HAP-1 (cell line): ENCODE results near the gene COA5.
"Not testable (repeated sequence)": the region's sequence is repeated elsewhere in the genome, so short reads cannot be mapped to it uniquely, and the experiment has no call there.

Source experiments
- DNase-seq, 2 experiments: peaks; one replicate each; pipeline ENCODE4 v3.0.0-alpha.2; 2016 to 2020; ENCODE audit warnings: low spot score in 2 of 2
- H3K27me3 ChIP-seq: fragments of 250-450 bp; sonication (Bioruptor Pico); 2 replicates; pipeline ENCODE4 v1.5.1; 2020; ENCODE audit warnings: low read depth, mild to moderate bottlenecking, moderate library complexity
- H3K36me3 ChIP-seq: fragments of 250-450 bp; sonication (Bioruptor Pico); replicated peaks from 2 replicates; pipeline ENCODE4 v1.5.1; 2020; ENCODE audit warnings: mild to moderate bottlenecking
- H3K4me1 ChIP-seq: fragments of 250-450 bp; sonication (Bioruptor Pico); 2 replicates; pipeline ENCODE4 v1.5.1; 2020; ENCODE audit warnings: mild to moderate bottlenecking
- H3K4me3 ChIP-seq: fragments of 250-450 bp; sonication (Bioruptor Pico); 2 replicates; pipeline ENCODE4 v1.5.1; 2020; ENCODE audit warnings: mild to moderate bottlenecking, moderate library complexity
- H3K9me3 ChIP-seq: fragments of 250-450 bp; sonication (Bioruptor Pico); 2 replicates; pipeline ENCODE4 v1.5.1; 2020; ENCODE audit warnings: mild to moderate bottlenecking, moderate library complexity
- in situ Hi-C: fragments of 300-500 bp; cut with MboI; formaldehyde crosslinking; loops from 3 replicates; pipeline ENCODE4 v1.14.3; 2020; ENCODE audit warnings: low sequenced_read_pairs, inconsistent platforms, mixed read lengths

COA5 gene

GRCh38 chr2:98623657-98624056, 15.3 kb upstream of the COA5 start:
- no peak for DNase-seq

DNA sequence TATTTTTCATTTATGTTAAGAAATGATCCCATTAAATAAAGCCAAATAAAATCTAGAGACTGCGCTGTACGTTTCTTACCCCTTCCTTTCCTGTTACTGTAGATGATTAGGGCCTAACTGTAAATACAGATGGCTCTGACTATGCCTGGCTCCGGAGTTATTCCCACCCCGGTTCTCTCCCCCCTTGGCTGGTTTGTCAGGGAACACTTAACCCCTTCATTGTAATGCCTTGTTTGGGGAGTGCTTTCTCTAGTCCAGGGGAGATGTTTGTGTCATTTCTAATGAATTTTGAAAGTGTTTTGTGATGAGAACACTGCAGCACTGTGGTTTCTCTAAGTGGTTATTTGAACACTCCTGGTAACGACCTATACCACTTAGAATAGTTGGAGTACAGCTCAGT, 8.8 kb upstream of the COA5 start:
- Histone ChIP-seq H3K4me1 (no peaks in the 10 kb centered on the region), H3K27me3 (no peaks in the 10 kb centered on the region), H3K9me3 (no peaks in the 10 kb centered on the region), H3K36me3 (peaks cover 42% of the 10 kb centered on the region), H3K4me3 (no peak overlapping the region)
- no peak for DNase-seq
- in situ Hi-C loops = no loop called here

More at GRCh38 chr2:98623657-98624056, 15.3 kb upstream of the COA5 start:
- peaks cover under 1% of the 10 kb centered on the region for H3K36me3 ChIP-seq
- H3K4me1 ChIP-seq = no peaks in the 10 kb centered on the region
- H3K27me3 ChIP-seq = no peaks in the 10 kb centered on the region
- in situ Hi-C loops = no loop called here
- no peak overlapping the region for H3K4me3 ChIP-seq
- H3K9me3 ChIP-seq = no peaks in the 10 kb centered on the region; the same call in 1 of the 2 replicates

GRCh38 chr2:98615481-98615880, 7.2 kb upstream of the COA5 start:
- DNase-seq = no peak
- no peak overlapping the region for H3K4me3 ChIP-seq
- H3K4me1 ChIP-seq = no peaks in the 10 kb centered on the region; the same call in 1 of the 2 replicates
- H3K9me3 ChIP-seq = no peaks in the 10 kb centered on the region
- H3K36me3 ChIP-seq = peaks cover 56% of the 10 kb centered on the region
- in situ Hi-C loops = no loop called here
- no peaks in the 10 kb centered on the region for H3K27me3 ChIP-seq

GRCh38 chr2:98614024-98614739, 5.9 kb upstream of the COA5 start:
- H3K4me1 ChIP-seq = peaks cover 11% of the 10 kb centered on the region
- H3K36me3 ChIP-seq = peaks cover 66% of the 10 kb centered on the region
- no peaks in the 10 kb centered on the region for H3K27me3 ChIP-seq
- H3K9me3 ChIP-seq = no peaks in the 10 kb centered on the region
- H3K4me3 ChIP-seq = no peak overlapping the region
- no peak for DNase-seq
- in situ Hi-C loops = no loop called here

DNA sequence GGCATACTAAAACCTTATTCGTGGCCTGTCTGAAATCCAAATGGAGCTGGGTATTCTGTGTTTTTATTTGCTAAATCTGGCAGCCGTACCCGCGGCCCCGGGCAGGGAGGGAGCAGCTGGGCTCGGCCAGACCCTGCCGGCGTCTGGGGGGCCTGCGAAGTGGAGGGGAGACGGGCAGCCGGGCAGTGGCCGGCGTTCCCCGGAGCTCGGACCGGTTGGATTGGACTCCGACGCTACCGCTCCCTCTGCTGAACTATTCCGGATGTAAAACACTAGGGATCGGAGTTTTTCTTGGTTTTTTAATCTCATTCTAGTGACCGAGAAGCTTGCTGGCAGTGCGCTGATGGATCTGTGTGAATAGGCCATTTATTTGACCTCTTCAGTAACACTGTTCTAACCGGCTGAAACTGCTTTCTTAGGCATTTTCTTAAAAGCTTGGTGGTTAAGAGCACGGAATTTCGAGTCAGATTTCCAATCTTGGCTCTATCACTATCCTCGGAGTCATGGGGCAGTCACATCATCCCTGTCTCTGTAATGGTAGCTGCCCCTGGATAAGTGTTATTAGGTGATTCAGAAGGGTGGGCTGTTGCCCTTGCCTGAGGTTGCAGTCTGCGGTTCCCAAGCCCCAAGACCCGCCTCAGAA, 771 bp upstream of the COA5 start:
- peaks cover 47% of the 10 kb centered on the region for H3K36me3 ChIP-seq
- H3K4me1 ChIP-seq = peaks cover 11% of the 10 kb centered on the region
- peak overlapping the region; percentile 90 for H3K4me3 ChIP-seq
- H3K27me3 ChIP-seq = no peaks in the 10 kb centered on the region
- no peak for DNase-seq
- H3K9me3 ChIP-seq = no peaks in the 10 kb centered on the region
- in situ Hi-C loops = no loop called here

- peaks cover 45% of the 10 kb centered on the region for H3K36me3 ChIP-seq
- in situ Hi-C loops = no loop called here
- H3K4me3 ChIP-seq = peak overlapping the region; percentile 90
- no peak for DNase-seq
- H3K27me3 ChIP-seq = no peaks in the 10 kb centered on the region
- no peaks in the 10 kb centered on the region for H3K9me3 ChIP-seq
- peaks cover 11% of the 10 kb centered on the region for H3K4me1 ChIP-seq
Measured at GRCh38 chr2:98607741-98608115, 584 bp downstream of the COA5 start.

- Histone ChIP-seq H3K36me3 (peaks cover 44% of the 10 kb centered on the region), H3K4me3 (peak overlapping the region; percentile 90), H3K9me3 (no peaks in the 10 kb centered on the region), H3K27me3 (no peaks in the 10 kb centered on the region), H3K4me1 (peaks cover 11% of the 10 kb centered on the region)
- no peak for DNase-seq
- in situ Hi-C loops = no loop called here
Measured at GRCh38 chr2:98607104-98607503, 1.2 kb downstream of the COA5 start.

- peaks cover 11% of the 10 kb centered on the region for H3K4me1 ChIP-seq
- H3K27me3 ChIP-seq = no peaks in the 10 kb centered on the region
- DNase-seq = no peak
- in situ Hi-C loops = no loop called here
- H3K36me3 ChIP-seq = peaks cover 45% of the 10 kb centered on the region
- no peaks in the 10 kb centered on the region for H3K9me3 ChIP-seq
- H3K4me3 ChIP-seq = no peak overlapping the region
Measured at GRCh38 chr2:98606431-98606830, 1.9 kb downstream of the COA5 start.

GRCh38 chr2:98605076-98605475, 3.2 kb downstream of the COA5 start:
- Histone ChIP-seq H3K36me3 (peaks cover 39% of the 10 kb centered on the region), H3K4me1 (peaks cover 8% of the 10 kb centered on the region), H3K9me3 (no peaks in the 10 kb centered on the region), H3K4me3 (no peak overlapping the region), H3K27me3 (no peaks in the 10 kb centered on the region)
- DNase-seq = no peak
- in situ Hi-C loops = no loop called here

GRCh38 chr2:98604547-98604946, 3.8 kb downstream of the COA5 start:
- no peak for DNase-seq
- H3K4me1 ChIP-seq = peaks cover 2% of the 10 kb centered on the region
- in situ Hi-C loops = no loop called here
- H3K36me3 ChIP-seq = peaks cover 40% of the 10 kb centered on the region
- no peak overlapping the region for H3K4me3 ChIP-seq
- no peaks in the 10 kb centered on the region for H3K27me3 ChIP-seq
- no peaks in the 10 kb centered on the region for H3K9me3 ChIP-seq

- Histone ChIP-seq H3K4me1 (no peaks in the 10 kb centered on the region; the same call in 1 of the 2 replicates), H3K9me3 (no peaks in the 10 kb centered on the region), H3K36me3 (peaks cover 43% of the 10 kb centered on the region), H3K4me3 (no peak overlapping the region), H3K27me3 (no peaks in the 10 kb centered on the region)
- in situ Hi-C loops = no loop called here
- peak; percentile 43 to 48 for DNase-seq
Measured at GRCh38 chr2:98601532-98602132, 6.7 kb downstream of the COA5 start.

- no peak for DNase-seq
- H3K4me1 ChIP-seq = no peaks in the 10 kb centered on the region
- no peaks in the 10 kb centered on the region; the same call in 1 of the 2 replicates for H3K9me3 ChIP-seq
- in situ Hi-C loops = no loop called here
- H3K36me3 ChIP-seq = peaks cover 48% of the 10 kb centered on the region
- H3K4me3 ChIP-seq = no peak overlapping the region
- no peaks in the 10 kb centered on the region for H3K27me3 ChIP-seq
Measured at GRCh38 chr2:98598781-98599428, 9.4 kb downstream of the COA5 start.

DNA sequence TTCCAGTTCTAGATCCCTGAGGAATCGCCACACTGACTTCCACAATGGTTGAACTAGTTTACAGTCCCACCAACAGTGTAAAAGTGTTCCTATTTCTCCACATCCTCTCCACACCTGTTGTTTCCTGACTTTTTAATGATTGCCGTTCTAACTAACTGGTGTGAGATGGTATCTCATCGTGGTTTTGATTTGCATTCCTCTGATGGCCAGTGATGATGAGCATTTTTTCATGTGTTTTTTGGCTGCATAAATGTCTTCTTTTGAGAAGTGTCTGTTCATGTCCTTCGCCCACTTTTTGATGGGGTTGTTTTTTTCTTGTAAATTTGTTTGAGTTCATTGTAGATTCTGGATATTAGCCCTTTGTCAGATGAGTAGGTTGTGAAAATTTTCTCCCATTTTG, 13.6 kb downstream of the COA5 start:
- H3K9me3 ChIP-seq, DNase-seq, H3K27me3 ChIP-seq, H3K4me1 ChIP-seq, in situ Hi-C loops, H3K4me3 ChIP-seq: not testable (repeated sequence)
- H3K36me3 ChIP-seq = peaks cover 21% of the 10 kb centered on the region

DNA sequence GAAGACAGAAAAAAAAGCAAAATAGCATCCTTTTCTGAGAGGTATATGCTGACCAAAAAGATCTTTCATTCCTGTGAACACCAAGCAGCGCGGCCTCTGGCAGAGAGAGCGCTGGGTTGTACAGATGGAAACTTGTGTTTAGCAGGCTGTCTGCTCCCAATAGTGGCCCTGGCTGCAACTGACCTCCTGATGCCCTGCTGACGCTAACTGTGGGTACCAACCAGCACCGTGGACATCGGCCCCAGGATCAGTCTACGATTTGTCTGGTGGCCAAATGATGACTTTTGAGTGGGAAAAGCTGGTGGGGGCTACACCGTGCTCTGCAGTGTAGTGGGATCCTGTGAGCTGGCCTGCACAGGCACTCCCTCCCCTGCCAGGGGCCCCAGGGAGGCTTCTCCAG, 15.7 kb downstream of the COA5 start:
- Histone ChIP-seq H3K27me3 (no peaks in the 10 kb centered on the region), H3K9me3 (no peaks in the 10 kb centered on the region; the same call in 1 of the 2 replicates), H3K36me3 (peaks cover 13% of the 10 kb centered on the region), H3K4me1 (peaks cover 3% of the 10 kb centered on the region; the same call in 1 of the 2 replicates), H3K4me3 (no peak overlapping the region)
- no peak for DNase-seq
- in situ Hi-C loops = no loop called here
